Measurements from ENCODE around the gene ZBTB40.

ZBTB40 gene

GRCh38 chr1:22556391-22557104 lies 104.9 kb downstream of the ZBTB40 start:
- no peak for DNase-seq (ENCODE audit: low spot score)

- DNase-seq (ENCODE audit: low spot score) = no peak
These were observed 105.8 kb downstream of the ZBTB40 start for GRCh38 chr1:22557341-22557950.

- peak; percentile 93 for DNase-seq (ENCODE audit: low spot score)
These were observed 111.2 kb downstream of the ZBTB40 start, which contains the start of gene EPHA8 for GRCh38 chr1:22562584-22563583. Gene EPHA8, plus strand, starts transcription at chr1:22563489. Its CDS starts 147 bp downstream, at chr1:22563636.

- peak; percentile 61 for DNase-seq (ENCODE audit: low spot score)
These were observed 112.3 kb downstream of the ZBTB40 start for GRCh38 chr1:22563671-22564602.

GRCh38 chr1:22566161-22566560 lies 114.5 kb downstream of the ZBTB40 start:
- no peak for DNase-seq (ENCODE audit: low spot score)

DNA sequence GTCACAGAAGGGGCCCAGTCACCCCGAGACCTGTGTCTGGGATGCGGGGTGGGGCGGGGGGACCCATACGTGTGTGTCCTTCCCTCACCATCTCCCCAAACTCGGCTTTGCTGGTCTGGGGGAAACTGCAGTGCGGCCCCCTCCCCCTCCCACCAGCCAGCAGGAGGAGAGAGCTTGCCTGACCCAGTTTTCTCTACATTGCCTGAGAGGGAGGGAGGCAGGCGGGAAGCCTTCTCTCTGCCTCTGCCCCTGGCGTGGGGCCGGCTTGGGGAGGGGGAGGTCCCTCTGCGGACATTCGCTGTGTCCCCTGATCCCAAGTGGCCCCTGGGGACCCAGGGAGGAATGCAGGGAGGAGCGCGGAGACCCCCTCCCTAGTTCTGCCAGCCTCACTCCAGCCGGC lies 115.5 kb downstream of the ZBTB40 start:
- DNase-seq (ENCODE audit: low spot score) = no peak

GRCh38 chr1:22567994-22568393 lies 116.3 kb downstream of the ZBTB40 start:
- no peak for DNase-seq (ENCODE audit: low spot score)

- no peak for DNase-seq (ENCODE audit: low spot score)
These were observed 117.6 kb downstream of the ZBTB40 start for GRCh38 chr1:22569269-22569668.

DNA sequence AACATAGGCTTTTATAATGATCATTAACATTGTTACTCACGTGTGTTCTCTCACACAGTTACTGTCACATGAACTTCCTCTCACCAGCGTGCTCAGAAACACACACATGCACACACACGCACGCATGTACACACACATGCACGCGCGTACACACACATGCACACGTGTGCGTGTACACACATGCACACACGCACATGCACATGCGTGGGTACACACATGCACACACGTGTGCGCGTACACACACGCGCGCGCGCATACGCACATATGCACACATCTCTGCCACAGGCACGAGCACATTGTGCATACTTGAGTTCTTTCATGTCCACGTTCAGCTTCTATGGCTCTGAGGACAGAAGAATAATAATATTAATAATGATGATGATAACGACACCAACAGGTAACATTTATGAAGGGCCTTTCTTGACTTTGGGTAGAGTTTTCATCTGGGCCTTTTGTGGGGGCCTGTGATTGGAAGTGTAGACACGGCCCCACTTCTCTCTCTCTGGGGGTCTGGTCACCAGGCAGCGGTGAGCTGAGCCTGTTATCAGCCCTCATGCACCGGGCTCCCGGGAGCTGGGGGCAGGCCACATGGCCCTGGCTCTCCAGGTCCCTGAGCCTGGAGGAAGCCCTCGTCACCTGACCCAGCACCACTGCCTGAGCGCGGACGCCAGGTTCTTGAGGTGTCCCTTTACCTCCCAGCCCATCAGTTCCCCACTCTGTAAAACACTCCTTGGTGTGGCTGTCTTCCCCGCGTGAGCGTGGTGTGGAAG lies 118.7 kb downstream of the ZBTB40 start:
- no peak for DNase-seq (ENCODE audit: low spot score)

DNA sequence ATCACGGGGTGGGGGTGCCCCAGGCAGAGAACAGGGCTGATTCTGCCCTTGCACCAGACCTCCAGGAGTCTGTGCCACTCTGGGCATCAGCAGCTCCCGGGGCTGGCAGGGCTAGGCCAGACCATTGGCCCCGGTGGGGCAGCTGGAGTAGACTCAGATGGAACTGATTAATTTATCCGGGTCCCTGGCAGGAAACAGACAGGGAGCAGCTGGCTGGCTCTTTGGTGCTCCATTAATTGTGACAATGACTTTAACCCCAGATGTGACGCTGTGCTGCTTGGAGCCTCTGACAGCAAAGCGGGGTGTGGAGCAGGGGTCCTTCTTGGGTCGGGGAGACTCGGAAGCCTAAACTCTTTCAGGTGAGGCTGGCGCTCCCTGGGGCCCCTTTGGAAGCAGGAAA lies 121.2 kb downstream of the ZBTB40 start:
- DNase-seq (ENCODE audit: low spot score) = peak; percentile 62

GRCh38 chr1:22573237-22573636 lies 121.6 kb downstream of the ZBTB40 start:
- no peak for DNase-seq (ENCODE audit: low spot score)

DNA sequence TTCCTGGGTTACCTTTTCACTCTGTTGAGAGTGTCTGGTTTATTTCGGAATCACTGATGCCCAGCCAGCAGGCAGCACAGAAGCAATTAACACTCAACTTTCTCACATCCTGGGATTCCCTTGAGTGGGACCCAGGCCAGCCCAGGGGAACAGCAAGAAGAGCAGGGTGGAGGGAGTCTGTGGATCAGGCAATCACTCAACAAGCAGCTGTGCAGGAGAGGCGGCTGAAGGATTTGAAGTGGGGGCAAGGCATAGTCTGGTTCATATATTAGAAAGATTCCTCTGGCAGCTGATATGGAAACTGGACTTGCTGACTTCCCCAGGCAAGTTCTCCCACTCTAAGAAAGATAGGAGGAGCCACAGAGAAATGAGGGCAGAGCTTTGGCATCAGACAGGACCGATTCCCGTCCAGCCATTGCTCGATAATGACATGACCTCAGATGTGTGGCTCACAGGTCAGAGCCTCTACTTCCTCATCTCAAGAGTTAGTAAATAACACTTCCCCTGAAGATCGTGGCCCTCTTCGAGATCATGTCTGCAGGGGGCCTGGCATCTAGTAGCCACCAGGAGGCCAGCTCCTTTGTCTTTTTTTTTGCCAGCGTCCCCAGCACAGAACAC lies 124.0 kb downstream of the ZBTB40 start:
- DNase-seq (ENCODE audit: low spot score) = no peak

- DNase-seq (ENCODE audit: low spot score) = no peak
These were observed 124.5 kb downstream of the ZBTB40 start for GRCh38 chr1:22576150-22576544.

DNA sequence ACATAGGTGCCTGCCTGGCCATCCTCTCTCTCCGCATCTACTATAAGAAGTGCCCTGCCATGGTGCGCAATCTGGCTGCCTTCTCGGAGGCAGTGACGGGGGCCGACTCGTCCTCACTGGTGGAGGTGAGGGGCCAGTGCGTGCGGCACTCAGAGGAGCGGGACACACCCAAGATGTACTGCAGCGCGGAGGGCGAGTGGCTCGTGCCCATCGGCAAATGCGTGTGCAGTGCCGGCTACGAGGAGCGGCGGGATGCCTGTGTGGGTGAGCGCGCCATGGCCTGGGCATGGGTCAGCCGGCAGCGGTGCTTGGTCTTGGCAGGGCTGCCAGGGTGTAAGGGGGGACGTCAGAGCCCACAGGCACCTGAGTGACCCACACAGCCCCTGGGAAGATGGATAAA lies 125.0 kb downstream of the ZBTB40 start:
- DNase-seq (ENCODE audit: low spot score) = no peak

- DNase-seq (ENCODE audit: low spot score) = no peak
These were observed 127.2 kb downstream of the ZBTB40 start for GRCh38 chr1:22578732-22579361.

GRCh38 chr1:22579541-22580155 lies 128.0 kb downstream of the ZBTB40 start:
- DNase-seq (ENCODE audit: low spot score) = no peak
